Body of pancreas (tissue), 4 donors: ENCODE data around the gene CDK19. TPM values are rescaled to one million over a fixed set of nuclear protein-coding genes. Genes with fewer than 3 reads are reported as not detected.
"Not testable (repeated sequence)": the region's sequence is repeated elsewhere in the genome, so short reads cannot be mapped to it uniquely, and the experiment has no call there.

ENCODE experiments used
- ATAC-seq: fragments of 150-250 bp; one replicate; pipeline ENCODE4 v1.9.1; 2016
- DNase-seq, 4 donors: peaks; one replicate each; pipeline ENCODE4 v3.0.0-alpha.2; 2019
- H3K27ac ChIP-seq, 4 donors: fragments of 200-600 bp; sonication (generic); 1 replicate in 3 of 4; 2 replicates in 1 of 4; pipeline versions ENCODE4 v1.5.1 to v1.6.1; 2016 to 2019; ENCODE audit warnings: mild to moderate bottlenecking in 1 of 4, mixed read lengths in 1 of 4, moderate library complexity in 1 of 4
- H3K27me3 ChIP-seq, 2 donors: fragments of 200-600 bp; sonication (generic); one replicate each; pipeline ENCODE4 v1.6.0; 2016; ENCODE audit warnings: mild to moderate bottlenecking in 1 of 2
- H3K36me3 ChIP-seq, 2 donors: fragments of 200-600 bp; sonication (generic); replicated peaks in 1 of 2; 2 replicates each; pipeline ENCODE4 v1.5.1; 2016; ENCODE audit warnings: low read depth in 2 of 2; ENCODE audit not compliant: insufficient read depth in 1 of 2
- H3K4me1 ChIP-seq: fragments of 200-600 bp; sonication (generic); one replicate; pipeline ENCODE4 v1.6.0; 2016
- H3K4me3 ChIP-seq, 2 donors: fragments of 200-600 bp; sonication (generic); 1 replicate in 1 of 2; 2 replicates in 1 of 2; pipeline ENCODE4 v1.5.1; 2016 to 2019
- H3K9me3 ChIP-seq, 3 donors: fragments of 200-600 bp; sonication (generic); 1 replicate in 2 of 3; 2 replicates in 1 of 3; pipeline ENCODE4 v1.5.1; 2016
- CTCF ChIP-seq, 7 experiments: fragments of 450-650 bp in 4 of 7; fragments of 200-600 bp in 3 of 7; sonication (generic) in 3 of 7; IDR thresholded peaks; one replicate each; pipeline ENCODE4 v1.5.1; 2016 to 2019; ENCODE audit warnings: antibody characterized with exemption in 7 of 7
- POLR2A ChIP-seq, 3 donors: fragments of 450-650 bp; IDR thresholded peaks; one replicate each; pipeline ENCODE4 v1.6.1; 2016; ENCODE audit warnings: antibody characterized with exemption in 3 of 3, mild to moderate bottlenecking in 2 of 3
- WGBS, 2 donors: methylation state at CpG; one replicate each; pipeline ENCODE4 v1.1.5; 2017; 5-methylcytosine and 5-hydroxymethylcytosine counted together
- intact Hi-C: fragments of 100-400 bp; cut with DNase I; formaldehyde crosslinking; loops from one replicate; pipeline ENCODE4 v1.15.1; 2023
- total RNA-seq, 2 donors: library from RNA; depleted of rRNA; stranded (reverse); fragments of >200 nt; gene quantifications; one replicate each; pipeline ENCODE4 v1.1.0, GENCODE V29; 2016

Gene CDK19
- total RNA-seq, 2 donors from 2014 or later = 4.0 to 8.0 TPM

- WGBS, 2 donors = 74 to 89% methylated on average over 6 of the region's 6 CpGs
- intact Hi-C loops = no loop called here
- TF ChIP-seq CTCF (IDR thresholded peaks at IDR 0.05) (no peak), POLR2A (IDR thresholded peaks at IDR 0.05) (no peak)
Observed at GRCh38 chr6:110841266-110841665, 26.0 kb upstream of the CDK19 start.

GRCh38 chr6:110835751-110836150, 20.5 kb upstream of the CDK19 start:
- 49 to 67% methylated on average over 3 to 5 of the region's 5 CpGs for WGBS, 2 donors
- ATAC-seq, intact Hi-C loops, H3K27me3 ChIP-seq, H3K4me1 ChIP-seq, H3K4me3 ChIP-seq, DNase-seq, H3K27ac ChIP-seq, H3K36me3 ChIP-seq, H3K9me3 ChIP-seq: not testable (repeated sequence)

More at GRCh38 chr6:110841266-110841665, 26.0 kb upstream of the CDK19 start:
- Histone ChIP-seq H3K4me3 (no peak overlapping the region), H3K27me3 (no peaks in the 10 kb centered on the region), H3K9me3 (no peaks in the 10 kb centered on the region), H3K27ac (no peak overlapping the region), H3K4me1 (no peaks in the 10 kb centered on the region), H3K36me3 (no peaks in the 10 kb centered on the region)
- no peak for DNase-seq
- ATAC-seq = no peak

GRCh38 chr6:110833831-110834230, 18.6 kb upstream of the CDK19 start:
- Histone ChIP-seq H3K4me1 (no peaks in the 10 kb centered on the region), H3K27me3 (no peaks in the 10 kb centered on the region), H3K36me3 (no peaks in the 10 kb centered on the region), H3K4me3 (no peak overlapping the region), H3K27ac (no peak overlapping the region), H3K9me3 (no peaks in the 10 kb centered on the region)
- ATAC-seq (no peak), DNase-seq (no peak)
- WGBS, 2 donors = 83 to 85% methylated on average over 6 of the region's 6 CpGs
- intact Hi-C loops = no loop called here
- TF ChIP-seq CTCF (IDR thresholded peaks at IDR 0.05) (no peak), POLR2A (IDR thresholded peaks at IDR 0.05) (no peak)

- no peak overlapping the region for H3K4me3 ChIP-seq
- TF ChIP-seq POLR2A (IDR thresholded peaks at IDR 0.05) (no peak), CTCF (IDR thresholded peaks at IDR 0.05) (no peak)
- DNase-seq (no peak), ATAC-seq (no peak)
- H3K9me3 ChIP-seq = no peaks in the 10 kb centered on the region
- no peaks in the 10 kb centered on the region for H3K4me1 ChIP-seq
- H3K27ac ChIP-seq = no peak overlapping the region
- no peaks in the 10 kb centered on the region for H3K27me3 ChIP-seq
- WGBS, 2 donors = 93% methylated on average over 6 of the region's 6 CpGs
- intact Hi-C loops = no loop called here
- H3K36me3 ChIP-seq = no peaks in the 10 kb centered on the region
Observed at GRCh38 chr6:110831405-110831804, 16.1 kb upstream of the CDK19 start.

GRCh38 chr6:110828396-110828795, 13.1 kb upstream of the CDK19 start:
- Histone ChIP-seq H3K4me1 (no peaks in the 10 kb centered on the region), H3K4me3 (no peak overlapping the region), H3K9me3 (no peaks in the 10 kb centered on the region), H3K27me3 (no peaks in the 10 kb centered on the region), H3K36me3 (no peaks in the 10 kb centered on the region), H3K27ac (no peak overlapping the region)
- WGBS, 2 donors = 67 to 87% methylated on average over 1 of the region's 1 CpG
- ATAC-seq (no peak), DNase-seq (no peak)
- no peak for TF ChIP-seq POLR2A (IDR thresholded peaks at IDR 0.05)
- no peak for TF ChIP-seq CTCF (IDR thresholded peaks at IDR 0.05)
- intact Hi-C loops = no loop called here
